ENCODE data around the gene SYPL1.

GRCh38 chr7:106057204-106057961 is 54.7 kb downstream of the SYPL1 start:
- TF ChIP-seq CTCF (IDR thresholded peaks at IDR 0.05) (no peak), POLR2A (IDR thresholded peaks at IDR 0.05) (no peak)

Measured in thyroid gland (tissue), 4 donors.